Transverse colon (tissue), 3 donors: ENCODE measurements around the gene ANKRD33B.

Experiments
- POLR2A ChIP-seq: fragments of 450-650 bp; IDR thresholded peaks from one replicate; pipeline ENCODE4 v1.6.1; 2016; ENCODE audit warnings: antibody characterized with exemption, mild to moderate bottlenecking, moderate library complexity
- TF ChIP-seq, protein P1 (sequence below), 5 experiments: fragments of 200-600 bp in 3 of 5; fragments of 450-650 bp in 2 of 5; sonication (generic) in 3 of 5; IDR thresholded peaks; 1 replicate in 2 of 5; 2 replicates in 3 of 5; pipeline ENCODE4 v1.5.1; 2016 to 2017; ENCODE audit warnings: antibody characterized with exemption in 5 of 5, inconsistent platforms in 3 of 5, mild to moderate bottlenecking in 2 of 5, moderate library complexity in 1 of 5

DNA sequence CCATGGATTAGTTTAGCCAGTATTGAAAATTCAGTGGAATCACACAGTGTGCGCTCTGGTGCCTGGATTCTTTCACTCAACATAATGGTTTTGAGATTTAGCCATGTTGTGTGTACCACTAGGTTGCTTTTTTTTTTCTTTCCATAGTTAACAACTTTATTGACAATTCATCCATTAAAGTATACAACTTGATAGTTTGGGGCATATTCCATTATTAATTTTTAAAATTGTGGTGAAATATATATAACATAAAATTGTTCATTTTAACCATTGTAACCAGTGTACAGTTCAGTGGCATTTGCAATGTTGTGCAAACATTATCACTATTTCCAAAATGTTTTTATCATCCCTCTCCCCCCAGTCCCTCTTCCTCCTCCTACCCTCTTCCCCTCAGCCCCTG, 35.2 kb downstream of the ANKRD33B start:
- TF ChIP-seq POLR2A: no peak
- TF ChIP-seq, protein P1, sequence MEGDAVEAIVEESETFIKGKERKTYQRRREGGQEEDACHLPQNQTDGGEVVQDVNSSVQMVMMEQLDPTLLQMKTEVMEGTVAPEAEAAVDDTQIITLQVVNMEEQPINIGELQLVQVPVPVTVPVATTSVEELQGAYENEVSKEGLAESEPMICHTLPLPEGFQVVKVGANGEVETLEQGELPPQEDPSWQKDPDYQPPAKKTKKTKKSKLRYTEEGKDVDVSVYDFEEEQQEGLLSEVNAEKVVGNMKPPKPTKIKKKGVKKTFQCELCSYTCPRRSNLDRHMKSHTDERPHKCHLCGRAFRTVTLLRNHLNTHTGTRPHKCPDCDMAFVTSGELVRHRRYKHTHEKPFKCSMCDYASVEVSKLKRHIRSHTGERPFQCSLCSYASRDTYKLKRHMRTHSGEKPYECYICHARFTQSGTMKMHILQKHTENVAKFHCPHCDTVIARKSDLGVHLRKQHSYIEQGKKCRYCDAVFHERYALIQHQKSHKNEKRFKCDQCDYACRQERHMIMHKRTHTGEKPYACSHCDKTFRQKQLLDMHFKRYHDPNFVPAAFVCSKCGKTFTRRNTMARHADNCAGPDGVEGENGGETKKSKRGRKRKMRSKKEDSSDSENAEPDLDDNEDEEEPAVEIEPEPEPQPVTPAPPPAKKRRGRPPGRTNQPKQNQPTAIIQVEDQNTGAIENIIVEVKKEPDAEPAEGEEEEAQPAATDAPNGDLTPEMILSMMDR (IDR thresholded peaks at IDR 0.05): no peak
